HG02588 (cell line): Measurements from ENCODE around the gene PRSS53.
A peak's percentile ranks its signal among the peaks of the same experiment; 100 is the strongest.

Source experiments
- ATAC-seq: cut with Tn5 transposase; IDR thresholded peaks from one replicate; pipeline ENCODE4 v1.9.1; 2021; ENCODE audit warnings: mild to moderate bottlenecking, moderate library complexity; ENCODE audit not compliant: unreplicated experiment

PRSS53 gene

DNA sequence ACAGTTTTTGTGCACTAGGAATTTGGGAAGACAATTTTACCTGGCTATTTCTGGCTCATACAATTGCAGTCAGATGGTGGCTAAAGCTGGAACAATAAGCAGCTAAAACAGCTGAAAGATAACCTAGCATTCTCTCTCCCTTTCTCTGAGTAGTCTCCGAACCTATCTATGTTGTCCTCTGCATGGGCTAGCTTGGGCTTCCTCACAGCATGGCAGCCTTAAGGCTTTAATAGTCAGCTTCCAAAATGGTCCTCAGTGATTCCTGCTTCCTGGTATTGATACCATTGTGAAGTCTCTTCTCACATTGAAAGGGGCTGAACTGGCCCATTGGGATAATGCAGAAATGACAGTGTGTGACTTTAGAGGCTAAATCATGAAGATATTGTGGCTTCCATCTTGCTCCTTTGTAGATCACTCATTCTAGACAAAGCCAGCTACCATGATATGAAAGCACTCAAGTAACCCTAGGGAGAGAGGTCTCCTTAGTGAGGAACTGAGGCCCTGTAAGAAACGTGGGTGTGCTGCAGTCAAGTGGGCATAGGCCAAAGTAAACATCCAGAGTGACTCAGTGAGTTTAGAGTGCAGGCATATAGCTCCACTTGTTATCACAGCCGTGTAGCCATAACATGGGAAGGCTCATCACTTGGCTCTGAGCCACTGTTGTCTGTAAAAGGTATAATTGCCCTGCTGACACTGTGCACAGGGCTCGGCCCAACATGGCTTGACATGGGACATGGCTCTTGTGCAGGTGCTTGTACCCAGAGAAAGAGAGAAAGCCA is 11.3 kb upstream of the PRSS53 start:
- ATAC-seq, result no peak

DNA sequence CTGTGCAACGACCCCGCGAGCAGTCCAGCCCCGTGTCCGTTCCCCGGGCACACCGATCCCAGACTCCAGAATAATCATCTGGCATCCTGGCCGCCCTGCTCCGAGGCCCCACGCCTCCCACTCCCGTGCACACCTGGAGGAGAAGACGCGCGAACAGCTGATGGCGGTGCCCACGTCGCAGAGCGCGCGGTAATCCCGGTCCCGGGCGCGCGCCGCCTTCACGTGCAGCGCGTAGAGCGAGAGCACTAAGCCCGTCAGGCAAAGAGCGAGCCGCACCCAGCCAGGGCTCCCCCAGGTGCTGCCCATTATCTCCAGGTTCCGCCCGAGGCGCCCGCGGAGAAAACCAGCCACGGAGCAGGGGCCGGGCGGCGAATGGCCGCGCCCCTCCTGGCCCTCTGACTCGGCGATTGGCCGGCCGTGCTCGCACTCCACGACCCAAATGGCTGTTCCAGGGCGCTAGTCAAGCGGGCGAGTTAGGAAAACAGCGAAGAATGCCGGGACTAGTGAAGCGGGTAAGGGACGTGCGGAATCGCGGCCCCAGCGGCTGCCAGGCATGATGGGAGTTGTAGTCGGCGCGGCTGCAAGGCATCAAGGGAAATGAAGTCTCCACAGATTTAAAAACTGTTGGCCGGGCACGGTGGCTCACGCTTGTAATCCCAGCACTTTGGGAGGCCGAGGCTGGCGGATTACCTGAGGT is 5.8 kb upstream of the PRSS53 start, which contains the start of gene VKORC1:
VKORC1 (minus strand) TSS at position 374 of the 697 bp plus-strand sequence; CDS start at position 306, 68 bp downstream.
- peak; percentile 79 for ATAC-seq

- ATAC-seq, result no peak
These were observed 5.3 kb upstream of the PRSS53 start for GRCh38 chr16:31094088-31094423.

DNA sequence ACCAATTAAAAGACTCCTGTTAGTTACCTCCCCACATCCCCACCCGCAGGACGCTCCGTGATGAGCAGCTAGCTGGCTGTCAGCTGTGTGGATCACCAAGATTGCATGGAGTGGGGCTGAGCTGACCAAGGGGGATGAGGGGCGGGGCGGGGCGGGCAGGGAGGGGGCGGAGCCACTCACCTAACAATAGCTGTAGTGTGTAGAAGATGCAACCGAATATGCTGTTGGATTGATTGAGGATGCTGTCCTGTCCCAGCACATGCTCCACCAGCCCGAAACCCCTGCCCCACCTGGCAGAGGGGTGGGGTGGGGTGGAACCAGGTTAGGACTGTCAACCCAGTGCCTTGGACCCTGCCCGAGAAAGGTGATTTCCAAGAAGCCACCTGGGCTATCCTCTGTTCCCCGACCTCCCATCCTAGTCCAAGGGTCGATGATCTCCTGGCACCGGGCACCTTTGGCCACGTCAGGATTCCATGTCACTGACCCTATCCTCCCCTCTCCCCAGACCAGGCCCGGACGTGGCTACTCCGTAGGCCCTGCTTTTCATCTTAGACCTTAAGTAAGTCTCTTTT is 4.5 kb upstream of the PRSS53 start:
- no peak for ATAC-seq

GRCh38 chr16:31092330-31092729 is 3.6 kb upstream of the PRSS53 start:
- no peak for ATAC-seq

- no peak for ATAC-seq
These were observed 1.8 kb upstream of the PRSS53 start for GRCh38 chr16:31090540-31090939.

- ATAC-seq, result no peak
These were observed 456 bp upstream of the PRSS53 start for GRCh38 chr16:31089199-31089598.

GRCh38 chr16:31087971-31088370 is 772 bp downstream of the PRSS53 start:
- no peak for ATAC-seq

GRCh38 chr16:31087481-31087880 is 1.3 kb downstream of the PRSS53 start:
- ATAC-seq, result no peak

DNA sequence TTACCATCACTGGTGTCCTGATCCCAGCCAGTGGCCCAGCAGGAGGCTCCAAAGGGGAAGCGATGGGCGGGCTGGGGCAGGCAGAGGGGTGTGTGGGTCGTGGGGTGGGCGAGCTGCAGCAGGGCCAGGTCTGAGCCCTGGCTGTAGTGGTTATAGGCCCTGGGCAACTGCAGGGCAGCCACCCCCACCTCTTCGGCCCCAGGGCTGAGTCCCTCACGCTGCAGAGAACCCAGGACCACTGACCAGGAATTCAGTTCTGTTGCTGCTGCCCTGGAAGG is 2.2 kb downstream of the PRSS53 start:
- ATAC-seq, result no peak

DNA sequence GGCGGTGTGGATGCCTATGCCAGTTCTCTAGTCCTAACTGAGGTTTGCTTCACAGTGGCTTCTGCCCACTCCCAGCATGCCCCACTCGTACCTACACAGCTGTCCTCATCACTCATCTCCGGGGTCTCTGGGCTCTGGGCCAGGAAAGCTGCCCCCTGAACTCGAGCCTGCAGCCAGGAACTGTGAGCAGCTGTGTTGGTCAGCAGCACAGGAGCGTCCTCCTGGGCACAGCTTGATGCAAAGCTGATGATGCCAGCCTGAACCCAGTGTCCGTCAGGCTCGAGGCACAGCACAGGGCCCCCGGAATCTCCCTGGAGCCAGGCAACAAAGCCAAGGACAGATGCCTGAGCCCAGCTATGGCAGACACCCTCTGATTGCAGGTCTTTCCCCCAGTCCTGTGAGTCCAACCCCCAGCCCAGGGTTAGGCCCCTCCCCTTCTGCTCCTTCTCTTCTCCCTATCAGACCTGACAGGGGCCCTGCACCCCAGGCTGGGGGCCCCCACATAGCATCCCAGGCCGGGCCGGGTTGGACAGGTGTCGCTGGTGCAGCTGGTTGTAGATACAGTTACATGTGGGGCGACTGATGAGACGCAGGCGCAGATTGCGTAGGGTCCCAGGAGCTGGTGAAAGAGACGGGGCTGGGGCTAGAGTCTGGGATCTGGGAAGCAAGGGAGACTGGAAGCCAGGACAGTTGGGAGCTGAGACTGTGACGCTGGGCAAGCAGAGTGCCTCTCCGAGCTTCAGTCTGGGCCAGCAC is 2.7 kb downstream of the PRSS53 start:
- ATAC-seq, result no peak

- ATAC-seq, result no peak
These were observed 3.3 kb downstream of the PRSS53 start for GRCh38 chr16:31085411-31085810.

- no peak for ATAC-seq
These were observed 4.0 kb downstream of the PRSS53 start for GRCh38 chr16:31084584-31085302.

GRCh38 chr16:31083981-31084380 is 4.8 kb downstream of the PRSS53 start:
- ATAC-seq, result no peak

- ATAC-seq, result no peak
These were observed 5.2 kb downstream of the PRSS53 start for GRCh38 chr16:31083556-31083955.

DNA sequence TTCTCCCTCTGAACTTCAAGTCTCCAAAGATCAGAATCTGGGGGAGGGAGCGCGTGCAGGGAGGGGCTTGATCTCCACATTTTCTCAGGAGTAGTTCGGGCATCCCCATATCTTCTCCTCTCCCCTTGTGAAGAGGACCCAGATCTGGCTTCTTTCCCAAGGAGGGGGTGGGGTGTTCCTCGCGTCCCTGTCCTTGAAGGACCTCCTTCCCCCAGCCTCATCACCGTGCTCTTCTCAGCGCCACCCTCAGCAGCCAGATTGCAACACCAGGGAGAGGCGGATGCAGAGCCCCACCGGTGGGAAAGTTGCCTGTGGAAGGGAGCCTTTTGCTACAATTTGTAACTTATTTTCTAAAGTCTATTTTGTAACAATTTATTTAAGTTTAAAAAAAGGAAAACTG is 5.7 kb downstream of the PRSS53 start:
- no peak for ATAC-seq

GRCh38 chr16:31082368-31083045 is 6.2 kb downstream of the PRSS53 start:
- ATAC-seq, result no peak

DNA sequence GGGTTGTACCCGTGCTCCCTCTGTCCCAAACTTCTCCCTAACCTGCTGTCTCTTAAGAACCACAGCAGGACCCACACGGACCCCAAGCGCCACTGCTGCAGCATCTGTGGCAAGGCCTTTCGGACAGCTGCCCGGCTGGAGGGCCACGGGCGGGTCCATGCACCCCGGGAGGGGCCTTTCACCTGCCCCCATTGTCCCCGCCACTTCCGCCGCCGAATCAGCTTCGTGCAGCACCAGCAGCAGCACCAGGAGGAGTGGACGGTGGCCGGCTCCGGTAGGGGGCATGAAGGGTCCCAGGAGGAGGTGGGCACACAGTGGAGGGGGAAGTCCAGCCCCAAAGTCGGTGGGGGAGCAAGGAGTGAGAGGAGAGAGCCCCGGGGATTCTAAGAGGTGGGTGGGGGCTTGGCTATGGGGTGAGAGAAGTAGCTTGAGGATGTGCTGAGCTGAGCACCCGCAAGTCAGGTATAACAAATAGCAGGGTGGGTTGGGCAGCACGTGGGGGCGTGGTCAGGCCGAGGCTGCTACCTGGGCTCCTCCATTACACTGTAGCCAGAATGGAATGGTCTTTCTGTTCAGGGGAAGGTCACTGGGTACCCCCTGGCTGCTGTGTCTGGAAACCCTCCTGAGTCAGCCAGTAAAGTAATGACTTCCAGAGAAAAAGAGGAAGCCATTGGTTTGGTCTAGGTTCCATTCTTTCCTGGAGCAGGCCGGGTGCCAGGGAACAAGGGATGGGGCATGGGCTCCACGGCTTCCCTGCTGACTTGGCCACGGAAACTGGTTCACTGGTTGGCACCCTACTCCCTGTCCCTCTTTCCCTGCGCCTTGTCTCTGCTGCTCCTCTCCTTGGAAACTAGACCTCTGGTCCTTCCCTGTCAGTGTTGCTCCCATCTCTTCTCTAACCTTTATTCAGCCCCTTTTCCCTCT is 7.1 kb downstream of the PRSS53 start:
- no peak for ATAC-seq

DNA sequence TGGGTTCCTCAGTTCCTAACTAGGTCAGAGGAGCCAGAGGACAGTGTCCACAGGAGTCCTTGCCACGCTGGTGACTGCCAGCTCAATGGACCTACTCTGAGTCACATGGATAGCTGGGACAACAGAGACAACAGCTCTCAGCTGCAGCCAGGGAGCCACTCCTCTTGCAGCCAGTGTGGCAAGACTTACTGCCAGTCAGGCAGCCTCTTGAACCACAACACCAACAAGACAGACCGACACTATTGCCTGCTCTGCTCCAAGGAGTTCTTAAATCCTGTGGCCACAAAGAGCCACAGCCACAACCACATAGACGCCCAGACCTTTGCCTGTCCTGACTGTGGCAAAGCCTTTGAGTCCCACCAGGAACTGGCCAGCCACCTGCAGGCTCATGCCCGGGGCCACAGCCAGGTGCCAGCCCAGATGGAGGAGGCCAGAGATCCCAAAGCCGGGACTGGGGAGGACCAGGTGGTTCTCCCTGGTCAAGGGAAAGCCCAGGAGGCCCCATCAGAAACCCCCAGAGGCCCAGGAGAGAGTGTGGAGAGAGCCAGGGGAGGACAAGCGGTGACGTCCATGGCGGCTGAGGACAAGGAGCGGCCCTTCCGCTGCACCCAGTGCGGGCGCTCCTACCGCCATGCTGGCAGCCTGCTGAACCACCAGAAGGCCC is 7.9 kb downstream of the PRSS53 start:
- no peak for ATAC-seq
